GM19452 (cell line): ENCODE data around the gene FNIP2.

ENCODE experiments used
- ATAC-seq: cut with Tn5 transposase; IDR thresholded peaks from one replicate; pipeline ENCODE4 v1.9.1; 2021; ENCODE audit not compliant: unreplicated experiment

FNIP2 gene

GRCh38 chr4:158835226-158836001, 66.6 kb downstream of the FNIP2 start:
- no peak for ATAC-seq

- ATAC-seq: peak; percentile 60
Measured at GRCh38 chr4:158836002-158836369, 67.2 kb downstream of the FNIP2 start.

DNA sequence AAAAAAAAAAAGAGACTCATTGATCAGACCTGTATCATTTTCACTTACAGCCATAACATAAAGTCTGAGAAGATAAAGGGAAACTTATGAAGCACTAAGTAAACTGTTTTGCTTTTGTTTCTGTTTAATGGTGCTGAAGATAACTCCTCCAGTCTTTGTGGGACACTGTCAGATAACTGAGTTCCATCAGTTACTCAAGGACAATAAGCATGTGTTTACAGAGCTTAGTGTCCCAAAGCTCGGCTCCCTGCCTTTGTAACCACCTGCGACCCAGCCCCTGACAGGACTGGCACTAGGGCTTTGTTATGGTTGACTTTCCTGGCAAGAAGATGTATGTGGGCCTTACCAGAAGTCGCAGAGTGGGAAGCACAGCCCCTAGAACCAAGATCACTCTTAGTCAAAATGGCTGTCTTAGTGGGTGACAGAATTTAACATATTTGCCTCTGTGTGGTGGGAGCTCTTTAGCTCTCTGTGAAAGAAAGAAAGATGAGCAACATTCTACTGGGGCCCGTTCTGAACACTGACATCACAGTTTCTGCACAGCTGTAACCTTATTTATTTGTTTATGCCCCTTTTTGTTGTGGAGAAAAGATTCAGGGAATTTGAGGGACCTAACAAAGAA, 68.1 kb downstream of the FNIP2 start:
- ATAC-seq: no peak

DNA sequence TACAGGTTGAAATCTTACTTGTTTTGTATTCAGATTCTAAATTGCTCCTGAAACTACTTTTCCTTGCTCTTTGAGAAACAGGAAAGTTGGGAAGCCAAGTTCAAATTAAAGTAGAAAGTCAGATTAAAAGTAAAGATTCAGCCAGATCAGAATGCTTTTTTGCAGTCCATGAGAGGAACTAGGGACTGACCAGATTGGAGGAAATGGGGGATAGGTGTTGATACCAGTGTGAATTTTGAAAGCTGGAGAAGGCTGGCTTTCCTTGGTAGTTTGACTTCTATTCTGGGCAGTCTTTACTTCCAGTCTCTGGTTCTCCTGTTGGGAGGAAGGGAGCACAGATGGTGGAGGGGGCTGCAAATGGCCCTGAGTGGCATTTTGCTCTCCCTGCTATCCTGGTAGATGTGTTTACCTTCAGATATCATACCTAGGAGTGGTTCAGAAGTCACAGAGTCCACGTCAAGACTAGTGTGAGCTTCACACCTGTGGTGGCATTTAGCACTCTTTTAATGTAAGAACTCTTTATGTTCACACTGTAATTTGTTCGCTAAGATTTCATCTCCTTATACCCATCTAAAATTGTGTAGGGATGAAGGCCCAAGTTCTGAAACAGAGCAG, 68.8 kb downstream of the FNIP2 start:
- no peak for ATAC-seq

DNA sequence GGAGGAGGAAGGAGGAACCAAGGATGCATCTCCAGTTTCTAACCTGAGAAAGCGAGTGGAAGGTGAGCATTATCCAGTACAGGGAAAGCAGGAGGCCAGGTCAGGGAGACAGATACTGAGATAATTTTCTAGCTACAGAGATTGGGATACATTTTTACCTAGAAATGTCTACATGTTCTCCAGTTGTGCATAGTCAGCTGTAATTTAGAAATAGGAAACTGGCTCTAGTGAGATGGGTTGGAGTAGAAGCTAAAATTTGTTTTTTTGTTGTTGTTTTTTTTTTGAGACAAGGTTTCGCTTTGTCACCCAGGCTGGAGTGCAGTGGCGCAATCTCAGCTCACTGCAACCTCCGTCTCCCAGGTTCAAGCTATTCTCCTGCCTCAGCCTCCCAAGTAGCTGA, 71.3 kb downstream of the FNIP2 start:
- no peak for ATAC-seq

- no peak for ATAC-seq
Measured at GRCh38 chr4:158841540-158841939, 72.7 kb downstream of the FNIP2 start.

- ATAC-seq: no peak
Measured at GRCh38 chr4:158845311-158846041, 76.7 kb downstream of the FNIP2 start.

GRCh38 chr4:158847535-158847934, 78.7 kb downstream of the FNIP2 start:
- no peak for ATAC-seq

GRCh38 chr4:158849681-158850080, 80.9 kb downstream of the FNIP2 start:
- ATAC-seq: no peak

- no peak for ATAC-seq
Measured at GRCh38 chr4:158850371-158850770, 81.5 kb downstream of the FNIP2 start.

- ATAC-seq: no peak
Measured at GRCh38 chr4:158850800-158851644, 82.2 kb downstream of the FNIP2 start.

DNA sequence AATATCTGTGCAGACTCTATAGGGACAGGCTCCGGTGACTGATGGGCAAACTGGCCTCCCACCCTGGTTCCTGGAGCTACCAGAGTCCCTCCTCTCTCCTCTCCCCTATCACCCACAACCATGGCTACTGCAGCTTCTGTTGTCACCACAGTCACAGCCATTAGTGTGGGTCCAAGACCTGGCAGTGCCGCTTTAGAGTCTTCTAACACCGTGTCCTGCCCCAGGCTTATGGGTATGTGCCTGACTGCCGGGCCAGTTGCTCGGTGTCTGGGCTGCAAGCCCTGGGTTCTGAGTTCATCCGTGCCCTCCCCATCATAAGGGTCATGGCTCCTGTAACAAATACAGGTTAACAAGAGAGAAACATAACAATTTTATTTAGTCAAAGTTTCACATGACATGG, 85.4 kb downstream of the FNIP2 start:
- ATAC-seq: no peak

DNA sequence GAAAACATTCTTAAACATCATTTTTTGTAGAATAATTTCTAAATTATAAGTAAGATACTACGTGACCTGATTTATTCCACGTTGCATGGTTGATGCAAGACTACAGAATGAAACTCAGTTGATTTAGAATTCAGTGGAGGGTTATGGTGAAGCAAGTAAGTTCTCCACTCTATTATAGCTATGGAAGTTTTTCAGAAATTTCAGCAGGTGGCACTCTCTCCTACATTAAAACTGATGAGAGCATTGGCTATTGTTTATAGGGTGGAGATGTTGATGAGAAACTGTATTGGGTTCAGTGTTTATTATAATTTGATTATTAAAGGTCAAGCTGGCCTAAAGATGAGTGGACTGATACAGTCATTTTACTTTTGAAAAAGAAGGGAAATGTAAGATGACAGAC, 88.0 kb downstream of the FNIP2 start:
- ATAC-seq: peak; percentile 49

DNA sequence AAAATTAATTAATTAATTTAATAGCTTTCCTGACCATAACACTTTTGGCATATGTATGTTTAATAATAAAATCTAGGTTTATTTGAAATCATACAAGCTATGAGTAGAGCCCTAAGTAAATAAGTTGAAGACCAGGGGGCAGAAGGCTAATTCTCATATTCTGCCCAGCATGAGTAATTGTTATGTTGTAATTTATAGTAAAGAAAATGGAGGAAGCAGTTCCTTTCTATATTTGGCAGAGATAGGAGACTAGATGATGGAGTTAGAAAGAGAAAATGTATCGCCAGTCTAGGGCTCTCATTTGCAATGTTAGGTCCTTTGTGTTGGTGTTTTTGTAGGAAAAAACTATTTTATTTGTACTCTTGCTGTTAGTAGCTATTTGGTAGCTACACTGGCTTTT, 89.1 kb downstream of the FNIP2 start:
- no peak for ATAC-seq

GRCh38 chr4:158858410-158859199, 89.8 kb downstream of the FNIP2 start:
- ATAC-seq: no peak

DNA sequence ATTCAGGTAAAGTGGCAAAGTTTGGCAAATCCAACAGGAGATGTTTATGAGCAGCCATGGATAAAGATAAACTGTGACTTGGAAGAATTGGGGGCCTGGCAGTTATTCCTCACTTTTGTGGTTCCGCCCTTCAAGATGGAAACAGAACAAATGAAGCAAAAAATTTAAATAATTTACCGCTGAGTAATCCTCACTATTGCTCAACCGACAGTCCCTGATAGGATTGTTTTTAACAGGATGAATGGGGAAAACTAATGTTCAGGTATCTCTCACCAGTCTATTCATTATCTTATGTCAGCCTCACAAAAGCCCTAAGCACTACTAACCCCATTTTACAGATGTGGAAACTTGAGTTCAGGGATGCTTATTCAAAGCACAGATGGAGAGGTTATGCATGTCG, 90.8 kb downstream of the FNIP2 start:
- no peak for ATAC-seq

DNA sequence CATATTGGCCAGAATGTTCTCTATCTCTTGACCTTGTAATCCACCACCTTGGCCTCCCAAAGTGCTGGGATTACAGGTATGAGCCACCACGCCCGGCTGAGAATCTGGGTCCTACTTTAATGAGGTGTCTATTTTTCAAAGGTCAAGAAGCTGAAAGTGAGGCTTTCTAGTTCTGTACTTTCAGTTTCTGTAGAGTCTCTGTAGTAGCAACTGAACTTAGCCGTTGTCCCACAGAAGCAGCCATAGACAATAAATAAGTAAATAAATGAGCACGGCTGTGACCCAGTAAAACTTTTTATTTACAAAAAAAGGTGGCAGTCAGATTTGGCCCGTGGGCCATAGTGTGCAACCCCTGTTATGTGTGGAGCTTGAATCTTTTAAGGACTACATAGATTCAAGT, 92.0 kb downstream of the FNIP2 start:
- peak; percentile 80 for ATAC-seq

GRCh38 chr4:158861281-158861680, 92.5 kb downstream of the FNIP2 start:
- peak; percentile 53 for ATAC-seq

DNA sequence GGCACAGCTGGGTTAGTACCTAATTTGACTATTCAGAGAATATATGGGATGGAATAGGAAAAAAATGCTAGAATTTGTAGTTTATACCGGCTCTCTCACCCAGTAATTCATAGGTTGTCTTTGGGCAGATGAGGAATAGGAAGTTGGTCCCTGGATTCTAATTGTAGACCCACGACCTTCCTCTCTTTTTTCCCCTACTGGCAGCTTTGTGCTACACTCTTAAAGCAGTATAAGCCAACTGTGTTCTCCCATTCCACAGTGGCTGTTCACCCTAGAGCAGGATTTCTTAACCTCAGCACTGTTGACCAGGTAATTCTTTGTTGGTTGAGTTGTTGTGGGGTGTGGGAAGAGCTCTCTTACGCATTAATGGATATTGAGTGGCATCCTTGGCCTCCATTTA, 92.9 kb downstream of the FNIP2 start:
- no peak for ATAC-seq

GRCh38 chr4:158863296-158863695, 94.5 kb downstream of the FNIP2 start:
- no peak for ATAC-seq
